Lower leg skin (tissue), 3 donors: ENCODE measurements around the gene TBKBP1.

ENCODE experiments used
- CTCF ChIP-seq, 3 donors: fragments of 450-650 bp; IDR thresholded peaks; one replicate each; pipeline ENCODE4 v1.5.1; 2016; ENCODE audit warnings: antibody characterized with exemption in 3 of 3, mild to moderate bottlenecking in 3 of 3, moderate library complexity in 2 of 3
- POLR2A ChIP-seq, 2 donors: fragments of 450-650 bp; IDR thresholded peaks; one replicate each; pipeline ENCODE4 v1.6.1; 2016 to 2017; ENCODE audit warnings: antibody characterized with exemption in 2 of 2, mild to moderate bottlenecking in 1 of 2, moderate library complexity in 1 of 2

GRCh38 chr17:47742319-47743181, 48.6 kb downstream of the TBKBP1 start:
- TF ChIP-seq CTCF (IDR thresholded peaks at IDR 0.05) (no peak), POLR2A (IDR thresholded peaks at IDR 0.05) (no peak)
